GM19324 (cell line): Measurements from ENCODE around the gene GPR3.
"Not testable (repeated sequence)": the region's sequence is repeated elsewhere in the genome, so short reads cannot be mapped to it uniquely, and the experiment has no call there.

ENCODE experiments used
- ATAC-seq: cut with Tn5 transposase; IDR thresholded peaks from one replicate; pipeline ENCODE4 v1.9.1; 2021; ENCODE audit warnings: mild to moderate bottlenecking, moderate library complexity; ENCODE audit not compliant: unreplicated experiment, low FRiP score

The GPR3 gene

GRCh38 chr1:27398405-27399149 lies 6.2 kb downstream of the GPR3 start:
- no peak for ATAC-seq

GRCh38 chr1:27399251-27400025 lies 7.0 kb downstream of the GPR3 start:
- no peak for ATAC-seq

- no peak for ATAC-seq
These were observed 7.9 kb downstream of the GPR3 start for GRCh38 chr1:27400082-27400962.

DNA sequence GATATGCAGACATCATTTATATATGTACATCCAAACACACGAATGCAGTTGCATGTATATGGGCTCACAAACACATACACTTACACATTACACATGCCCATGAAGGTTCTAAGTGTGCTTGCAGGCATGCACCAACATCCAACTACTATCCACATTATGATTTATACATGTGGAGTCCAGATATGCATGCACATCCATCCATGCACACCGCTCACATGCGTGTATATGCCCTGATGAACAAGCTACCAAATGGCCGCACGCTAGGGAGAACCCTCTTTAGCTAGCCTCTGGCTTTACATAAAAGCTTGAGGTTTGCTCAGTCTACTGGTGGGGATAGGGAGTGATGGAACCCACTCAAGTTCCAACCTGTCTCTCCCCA lies 8.5 kb downstream of the GPR3 start:
- no peak for ATAC-seq

- ATAC-seq: no peak
These were observed 9.9 kb downstream of the GPR3 start for GRCh38 chr1:27402349-27402754.

- no peak for ATAC-seq
These were observed 10.8 kb downstream of the GPR3 start for GRCh38 chr1:27403065-27403726.

GRCh38 chr1:27403931-27404330 lies 11.5 kb downstream of the GPR3 start:
- no peak for ATAC-seq

DNA sequence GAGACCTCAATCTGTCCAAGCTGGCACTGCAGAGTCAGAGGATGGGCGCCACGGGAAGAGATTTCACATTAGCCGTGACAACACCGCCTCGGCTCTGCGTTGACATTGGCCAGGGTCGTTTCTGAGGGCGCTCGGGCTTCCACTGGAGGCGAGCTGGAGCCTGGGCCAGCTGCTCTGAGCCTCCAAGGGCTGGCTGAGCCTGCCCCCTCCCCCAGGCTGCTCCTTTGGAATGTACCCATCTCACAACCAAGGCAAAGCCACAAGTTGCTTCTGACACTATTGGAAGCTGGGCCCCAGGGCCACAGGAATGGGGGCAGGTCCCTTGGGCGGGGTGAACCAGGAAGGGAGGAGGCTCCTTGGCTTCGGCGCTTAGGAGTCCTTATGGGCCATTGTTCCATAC lies 12.7 kb downstream of the GPR3 start:
- no peak for ATAC-seq

GRCh38 chr1:27405598-27406361 lies 13.4 kb downstream of the GPR3 start:
- ATAC-seq: not testable (repeated sequence)

- ATAC-seq: no peak
These were observed 13.9 kb downstream of the GPR3 start for GRCh38 chr1:27406362-27406680.

- not testable (repeated sequence) for ATAC-seq
These were observed 14.4 kb downstream of the GPR3 start for GRCh38 chr1:27406791-27407190.

GRCh38 chr1:27408151-27408550 lies 15.7 kb downstream of the GPR3 start:
- no peak for ATAC-seq

DNA sequence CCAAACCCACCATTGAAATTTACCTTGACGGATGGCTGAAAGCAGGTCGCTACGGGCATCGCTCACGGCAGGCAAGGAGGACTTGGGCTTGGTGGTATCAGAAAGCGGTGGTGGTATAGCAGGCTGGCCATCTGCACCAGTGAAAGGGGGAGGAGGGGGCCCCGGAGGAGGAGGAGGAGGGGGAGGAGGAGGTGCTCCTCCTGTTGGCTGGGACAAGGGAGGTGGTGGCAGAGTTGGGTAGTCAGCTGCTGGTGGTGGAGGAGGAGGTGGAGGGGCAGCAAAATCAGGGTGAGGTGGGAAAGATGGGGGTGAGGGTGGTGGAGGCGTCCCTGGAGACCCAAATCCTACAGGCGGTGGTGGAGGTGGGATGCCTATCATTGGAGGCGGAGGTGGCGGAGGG lies 17.2 kb downstream of the GPR3 start:
- no peak for ATAC-seq

DNA sequence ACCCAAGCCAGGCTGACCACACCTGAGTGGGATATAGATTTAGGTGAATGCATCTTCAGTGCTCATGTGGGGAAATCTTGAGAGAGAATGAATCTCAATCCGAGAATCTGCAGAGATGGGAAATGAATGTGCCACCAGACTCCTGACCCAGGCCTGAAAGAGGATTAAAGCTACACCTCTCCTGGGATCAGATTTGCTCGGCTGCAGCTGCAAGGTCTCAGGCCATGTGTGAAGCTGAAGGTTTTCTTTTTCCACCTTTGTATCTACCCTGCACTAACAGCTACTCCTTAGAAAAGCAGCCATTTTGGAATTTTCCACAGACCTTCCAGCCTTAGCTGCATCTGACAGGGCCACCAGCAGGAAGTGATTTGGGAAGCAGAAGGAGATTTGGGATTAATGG lies 18.3 kb downstream of the GPR3 start:
- no peak for ATAC-seq

GRCh38 chr1:27412502-27412901 lies 20.1 kb downstream of the GPR3 start:
- ATAC-seq: no peak

DNA sequence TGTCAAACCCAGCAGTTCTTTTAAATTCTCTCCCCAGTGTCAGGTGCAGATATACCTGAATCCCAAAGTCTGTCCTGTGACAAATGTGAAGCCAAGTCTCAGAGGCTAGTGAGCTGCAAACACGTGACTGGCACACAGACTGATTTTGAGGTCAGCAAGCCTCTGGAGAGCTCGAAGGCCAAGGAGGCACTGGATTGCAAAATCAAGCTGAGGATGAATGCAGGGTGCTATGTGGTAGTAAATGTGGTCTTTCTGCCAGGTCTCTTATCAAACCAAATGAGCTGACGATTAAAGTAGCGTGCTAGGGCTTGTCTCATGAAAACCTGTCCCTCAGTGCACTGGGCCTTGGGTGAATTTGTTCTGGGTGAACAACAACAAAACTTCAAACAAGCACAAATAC lies 20.6 kb downstream of the GPR3 start:
- ATAC-seq: no peak

- no peak for ATAC-seq
These were observed 21.7 kb downstream of the GPR3 start for GRCh38 chr1:27414091-27414490.

- no peak for ATAC-seq
These were observed 24.1 kb downstream of the GPR3 start for GRCh38 chr1:27416387-27417111.

DNA sequence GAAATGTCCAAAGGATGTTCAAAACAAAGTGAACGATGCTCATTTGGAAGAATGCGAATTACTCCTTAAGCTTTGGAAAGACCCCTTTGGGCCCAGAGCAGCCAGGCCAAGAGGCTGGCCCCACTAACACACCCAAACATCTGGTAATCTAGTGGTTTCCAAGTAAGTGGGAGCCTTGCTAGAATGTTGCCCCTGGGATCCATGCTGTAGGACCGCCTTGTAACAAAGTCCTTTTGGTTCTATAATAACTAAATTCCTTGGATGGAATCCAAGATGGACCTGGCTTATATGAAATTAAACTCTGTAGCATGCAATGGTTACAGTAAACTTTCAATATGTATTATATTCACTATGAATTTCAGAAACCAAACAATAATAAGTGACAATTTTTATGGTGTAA lies 25.3 kb downstream of the GPR3 start:
- ATAC-seq: no peak
